Endodermal cell (in vitro differentiated cells): ENCODE results near the gene STARD8. TPM values are rescaled to one million over a fixed set of nuclear protein-coding genes. Genes with fewer than 3 reads are reported as not detected.
"Not testable (repeated sequence)": the region's sequence is repeated elsewhere in the genome, so short reads cannot be mapped to it uniquely, and the experiment has no call there.

Source experiments
- DNase-seq: peaks from one replicate; pipeline ENCODE4 v3.0.0-alpha.2; 2017
- H3K27ac ChIP-seq: 2 replicates; pipeline ENCODE4 v1.5.1; 2013; ENCODE audit warnings: mild to moderate bottlenecking, low read depth, low read length, moderate library complexity
- H3K27me3 ChIP-seq: 2 replicates; pipeline ENCODE4 v1.6.1; 2013; ENCODE audit warnings: mild to moderate bottlenecking, low read length, moderate library complexity; ENCODE audit not compliant: insufficient read depth, control insufficient read depth, poor library complexity, severe bottlenecking
- H3K36me3 ChIP-seq: 2 replicates; pipeline ENCODE4 v1.7.0; 2013; ENCODE audit warnings: mild to moderate bottlenecking, low read length, moderate library complexity; ENCODE audit not compliant: control insufficient read depth, insufficient read depth
- H3K4me1 ChIP-seq: one replicate; pipeline ENCODE4 v1.7.0; 2013; ENCODE audit warnings: low read length; ENCODE audit not compliant: control insufficient read depth, insufficient read depth
- H3K4me3 ChIP-seq: 2 replicates; pipeline ENCODE4 v1.5.1; 2013; ENCODE audit warnings: mild to moderate bottlenecking, low read length, moderate library complexity
- H3K9ac ChIP-seq: 2 replicates; pipeline ENCODE4 v1.6.1; 2013; ENCODE audit warnings: mild to moderate bottlenecking, low read length, moderate library complexity; ENCODE audit not compliant: poor library complexity, severe bottlenecking; ENCODE audit errors: extremely low read depth
- H3K9me3 ChIP-seq: 2 replicates; pipeline ENCODE4 v1.6.1; 2013; ENCODE audit warnings: mild to moderate bottlenecking, low read length, moderate library complexity; ENCODE audit not compliant: control insufficient read depth
- H3K27ac Mint-ChIP-seq: 2 replicates; pipeline ENCODE4 v1.8.0; 2020; ENCODE audit warnings: mixed read lengths
- H3K27me3 Mint-ChIP-seq: 2 replicates; pipeline ENCODE4 v1.8.0; 2021; ENCODE audit warnings: mild to moderate bottlenecking, mixed read lengths; ENCODE audit not compliant: insufficient read depth
- H3K36me3 Mint-ChIP-seq: 2 replicates; pipeline ENCODE4 v1.8.0; 2020; ENCODE audit warnings: low read depth, mixed read lengths
- H3K4me1 Mint-ChIP-seq: 2 replicates; pipeline ENCODE4 v1.8.0; 2020; ENCODE audit warnings: mixed read lengths
- H3K4me3 Mint-ChIP-seq: 2 replicates; pipeline ENCODE4 v1.8.0; 2020; ENCODE audit warnings: mild to moderate bottlenecking, moderate library complexity, mixed read lengths
- H3K9me3 Mint-ChIP-seq: 2 replicates; pipeline ENCODE4 v1.8.0; 2020; ENCODE audit warnings: mild to moderate bottlenecking, mixed read lengths
- CTCF ChIP-seq: fragments of 200-600 bp; sonication (generic); conservative IDR thresholded peaks from 2 replicates; pipeline ENCODE4 v1.5.0; 2021; ENCODE audit warnings: antibody characterized with exemption, mild to moderate bottlenecking
- WGBS, 2 experiments: methylation state at CpG; one replicate each; pipeline versions ENCODE4 v1.1.5 to v1.1.7; 2013; ENCODE audit warnings: missing lambda C conversion rate in 2 of 2, mixed read lengths in 1 of 2; ENCODE audit not compliant: insufficient coverage in 1 of 2, insufficient read length in 1 of 2; 5-methylcytosine and 5-hydroxymethylcytosine counted together
- long read RNA-seq, 4 experiments: library from polyadenylated mRNA in 2 of 4; library from RNA in 1 of 4; library from capped mRNA in 1 of 4; stranded (forward) in 3 of 4; unstranded in 1 of 4; transcript quantifications; one replicate each; pipeline ENCODE4 v2.0.0, GENCODE V29; 2020 to 2021; ENCODE audit warnings: inconsistent platforms in 1 of 4
- polyA plus RNA-seq, 2 experiments: library from polyadenylated mRNA; stranded (reverse); fragments of 50-300 nt; gene quantifications; one replicate each; pipeline ENCODE4 v1.2.3, GENCODE V29; 2013
- total RNA-seq, 2 donors: library from RNA; stranded (reverse); fragmentation: NEBNext Ultra II Directional in 1 of 2; extraction: Animal tissue kit (Norgen Biotek cat#: 25700) in 1 of 2; gene quantifications; 2 replicates in 1 of 2; 3 replicates in 1 of 2; pipeline ENCODE4 v1.2.1, GENCODE V29; 2021

The STARD8 gene
- total RNA-seq, result 1 to 10 TPM; 1.5 to 1.8 TPM
- polyA plus RNA-seq (2013, experiment 1 of 2), result 3.1 TPM
- 2.7 TPM for polyA plus RNA-seq (2013, experiment 2 of 2)
- long read RNA-seq, experiment 1, partial matches to known transcripts, result 1 of 1 reads
- long read RNA-seq, experiment 1, other reads (novel, unspliced or antisense), result 0 of 1 reads
- long read RNA-seq, experiment 2, full-length matches to known transcripts, result 1 of 2 reads
- long read RNA-seq, experiment 2, partial matches to known transcripts, result 1 of 2 reads
- long read RNA-seq, experiment 2, other reads (novel, unspliced or antisense), result 0 of 2 reads
- long read RNA-seq, experiment 3, full-length matches to known transcripts, result 2 of 3 reads
- long read RNA-seq, experiment 3, partial matches to known transcripts, result 0 of 3 reads
- long read RNA-seq, experiment 3, other reads (novel, unspliced or antisense), result 1 of 3 reads
- long read RNA-seq, experiment 4, result 0 reads

- no peaks in the 10 kb centered on the region for H3K9me3 ChIP-seq
- peaks cover 10% of the 10 kb centered on the region for H3K27me3 Mint-ChIP-seq
- no peak within 1 kb of the TSS for H3K27ac ChIP-seq
- H3K4me3 ChIP-seq, result no peak within 1 kb of the TSS
- peaks cover 5% of the 10 kb centered on the region for H3K4me1 Mint-ChIP-seq
- peak; percentile 43 for TF ChIP-seq CTCF
- no peak within 1 kb of the TSS for H3K9ac ChIP-seq
- no peaks in the 10 kb centered on the region for H3K36me3 ChIP-seq
- H3K4me3 Mint-ChIP-seq, result peak within 1 kb of the TSS; percentile 33
- H3K27me3 ChIP-seq, result no peaks in the 10 kb centered on the region
- H3K36me3 Mint-ChIP-seq, result no peaks in the 10 kb centered on the region
- H3K9me3 Mint-ChIP-seq, result peaks cover 37% of the 10 kb centered on the region
- no peaks in the 10 kb centered on the region for H3K4me1 ChIP-seq
- DNase-seq, result peak; percentile 86
- WGBS, 2 experiments, result 24 to 80% methylated on average over 1 to 40 of the region's 40 CpGs
- H3K27ac Mint-ChIP-seq, result no peak within 1 kb of the TSS
These were observed at the start of gene STARD8 for GRCh38 chrX:68647156-68647957. Gene STARD8, plus strand, starts transcription at chrX:68647666. Its CDS starts 217 bp downstream, at chrX:68647883.

- Mint-ChIP-seq H3K9me3 (peaks cover 73% of the 10 kb centered on the region), H3K27me3 (no peaks in the 10 kb centered on the region), H3K36me3 (no peaks in the 10 kb centered on the region), H3K4me1 (no peaks in the 10 kb centered on the region), H3K27ac (no peak overlapping the region), H3K4me3 (no peak overlapping the region)
- no peak for DNase-seq
- Histone ChIP-seq H3K9me3 (no peaks in the 10 kb centered on the region), H3K27me3 (no peaks in the 10 kb centered on the region), H3K9ac (no peak overlapping the region), H3K4me3 (no peak overlapping the region), H3K36me3 (no peaks in the 10 kb centered on the region), H3K4me1 (no peaks in the 10 kb centered on the region), H3K27ac (no peak overlapping the region)
- 75% methylated on average over 1 of the region's 1 CpG; no CpG with 5 or more reads in 1 of the 2 experiments for WGBS, 2 experiments
- no peak for TF ChIP-seq CTCF
These were observed 48.6 kb upstream of the STARD8 start for GRCh38 chrX:68598841-68599240.

GRCh38 chrX:68599256-68600152, 48.0 kb upstream of the STARD8 start:
- no peak overlapping the region for H3K9ac ChIP-seq
- Mint-ChIP-seq H3K36me3 (no peaks in the 10 kb centered on the region), H3K27ac (no peak overlapping the region), H3K4me1 (no peaks in the 10 kb centered on the region), H3K9me3 (peaks cover 72% of the 10 kb centered on the region), H3K27me3 (no peaks in the 10 kb centered on the region), H3K4me3 (no peak overlapping the region)
- WGBS, 2 experiments, result 76 to 100% methylated on average over 1 to 3 of the region's 3 CpGs
- no peaks in the 10 kb centered on the region for H3K4me1 ChIP-seq
- TF ChIP-seq CTCF, result peak; percentile 76
- peak; percentile 49 for DNase-seq
- no peaks in the 10 kb centered on the region for H3K9me3 ChIP-seq
- H3K4me3 ChIP-seq, result no peak overlapping the region
- H3K27ac ChIP-seq, result no peak overlapping the region
- H3K27me3 ChIP-seq, result no peaks in the 10 kb centered on the region
- H3K36me3 ChIP-seq, result no peaks in the 10 kb centered on the region

GRCh38 chrX:68604216-68604615, 43.2 kb upstream of the STARD8 start:
- not testable (repeated sequence) for H3K4me3 ChIP-seq, H3K27me3 Mint-ChIP-seq, H3K27me3 ChIP-seq, DNase-seq, H3K4me1 ChIP-seq, H3K36me3 Mint-ChIP-seq, H3K27ac Mint-ChIP-seq, H3K4me3 Mint-ChIP-seq, H3K9me3 ChIP-seq, H3K4me1 Mint-ChIP-seq, H3K9ac ChIP-seq, H3K36me3 ChIP-seq, H3K27ac ChIP-seq
- H3K9me3 Mint-ChIP-seq, result peaks cover 76% of the 10 kb centered on the region
- WGBS, 2 experiments, result 80% methylated on average over 1 of the region's 2 CpGs; no CpG with 5 or more reads in 1 of the 2 experiments
